B cell (primary cell): ENCODE results near the gene CARMIL1.

Experiments
- EZH2 ChIP-seq: IDR thresholded peaks from 2 replicates; pipeline ENCODE4 v1.6.1; 2012; ENCODE audit warnings: borderline replicate concordance, low read depth, mild to moderate bottlenecking, moderate library complexity, low read length; ENCODE audit not compliant: insufficient read depth, poor library complexity, severe bottlenecking
- TF ChIP-seq, protein P1 (sequence below): fragments of 200-600 bp; IDR thresholded peaks from one replicate; pipeline ENCODE4 v1.8.0; 2022; ENCODE audit warnings: antibody characterized with exemption, mild to moderate bottlenecking

DNA sequence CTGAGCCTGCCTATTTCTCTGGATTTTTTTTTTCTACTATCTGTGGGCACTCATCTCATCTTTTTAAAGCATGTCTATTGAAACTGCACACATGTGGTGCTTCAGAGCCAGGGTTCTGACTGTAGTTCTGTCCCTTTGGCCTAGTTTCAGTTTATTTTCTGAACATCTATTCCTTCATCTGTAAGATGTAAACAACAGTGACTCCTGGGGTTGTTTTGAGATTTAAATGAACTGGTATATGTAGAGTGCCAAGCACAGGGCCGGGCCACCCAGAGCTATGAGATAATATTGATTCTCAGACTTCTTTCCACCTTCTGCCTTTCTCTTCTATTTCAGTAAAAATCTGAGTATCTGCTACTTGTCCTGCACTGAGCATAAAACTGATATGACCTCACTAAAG lies 185.1 kb downstream of the CARMIL1 start:
- TF ChIP-seq, protein P1, sequence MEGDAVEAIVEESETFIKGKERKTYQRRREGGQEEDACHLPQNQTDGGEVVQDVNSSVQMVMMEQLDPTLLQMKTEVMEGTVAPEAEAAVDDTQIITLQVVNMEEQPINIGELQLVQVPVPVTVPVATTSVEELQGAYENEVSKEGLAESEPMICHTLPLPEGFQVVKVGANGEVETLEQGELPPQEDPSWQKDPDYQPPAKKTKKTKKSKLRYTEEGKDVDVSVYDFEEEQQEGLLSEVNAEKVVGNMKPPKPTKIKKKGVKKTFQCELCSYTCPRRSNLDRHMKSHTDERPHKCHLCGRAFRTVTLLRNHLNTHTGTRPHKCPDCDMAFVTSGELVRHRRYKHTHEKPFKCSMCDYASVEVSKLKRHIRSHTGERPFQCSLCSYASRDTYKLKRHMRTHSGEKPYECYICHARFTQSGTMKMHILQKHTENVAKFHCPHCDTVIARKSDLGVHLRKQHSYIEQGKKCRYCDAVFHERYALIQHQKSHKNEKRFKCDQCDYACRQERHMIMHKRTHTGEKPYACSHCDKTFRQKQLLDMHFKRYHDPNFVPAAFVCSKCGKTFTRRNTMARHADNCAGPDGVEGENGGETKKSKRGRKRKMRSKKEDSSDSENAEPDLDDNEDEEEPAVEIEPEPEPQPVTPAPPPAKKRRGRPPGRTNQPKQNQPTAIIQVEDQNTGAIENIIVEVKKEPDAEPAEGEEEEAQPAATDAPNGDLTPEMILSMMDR: no peak
- TF ChIP-seq EZH2: no peak
